ENCODE data around the gene ARID1B.
A peak's percentile ranks its signal among the peaks of the same experiment; 100 is the strongest.

The ARID1B gene

DNA sequence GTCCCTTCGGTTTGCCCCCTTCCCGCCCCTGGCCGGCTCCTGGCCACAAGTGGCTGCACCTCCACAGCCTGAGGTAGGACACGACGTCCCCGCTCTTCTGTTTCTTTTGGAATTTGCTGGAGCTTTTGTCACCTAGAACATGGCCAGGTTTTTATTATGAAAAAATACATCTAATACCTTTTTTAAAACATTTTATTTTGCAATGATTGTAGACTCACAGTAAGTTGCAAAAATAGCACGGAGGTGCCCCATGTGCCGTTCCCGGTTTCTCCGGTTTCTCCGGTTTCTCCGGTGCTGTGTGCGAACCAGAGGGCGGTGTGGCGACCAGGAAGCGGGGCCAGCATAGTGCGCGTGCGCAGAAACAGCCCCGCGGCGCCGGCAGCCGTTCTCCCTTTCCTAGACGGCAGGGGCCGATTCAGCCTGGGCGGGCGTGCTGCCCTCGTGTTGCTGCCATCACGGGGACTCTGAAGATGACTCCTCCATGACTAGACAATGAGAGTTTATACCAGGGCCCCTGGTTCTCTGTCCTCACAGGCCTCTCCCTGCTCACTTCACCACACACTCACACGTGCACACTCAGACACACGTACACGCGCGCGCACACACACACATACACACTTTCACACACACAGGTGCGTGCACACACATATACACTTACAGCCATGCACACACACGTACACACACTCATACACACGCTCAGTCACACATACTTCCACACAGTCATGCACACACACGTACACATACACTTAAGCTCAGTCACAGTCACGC lies 444.1 kb downstream of the ARID1B start:
- DNase-seq: peak; percentile 91

DNA sequence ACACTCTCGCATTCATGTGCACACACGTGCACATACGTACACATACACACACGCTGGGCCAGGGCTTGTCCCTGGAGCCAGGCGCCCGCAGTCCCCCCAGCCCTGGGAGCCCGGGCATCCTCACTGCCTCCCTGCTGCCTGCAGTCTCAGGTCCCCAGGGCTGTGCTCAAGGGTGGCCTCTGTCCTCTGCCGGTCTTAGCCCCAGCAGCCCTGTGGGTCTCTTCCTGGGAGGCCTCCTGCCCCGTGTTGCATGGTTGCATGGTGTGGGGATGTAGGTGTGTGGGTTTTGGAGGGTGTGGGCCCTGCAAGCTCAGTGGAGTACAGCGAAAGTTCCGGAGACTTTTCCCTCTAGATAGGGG lies 444.6 kb downstream of the ARID1B start:
- DNase-seq: no peak

DNA sequence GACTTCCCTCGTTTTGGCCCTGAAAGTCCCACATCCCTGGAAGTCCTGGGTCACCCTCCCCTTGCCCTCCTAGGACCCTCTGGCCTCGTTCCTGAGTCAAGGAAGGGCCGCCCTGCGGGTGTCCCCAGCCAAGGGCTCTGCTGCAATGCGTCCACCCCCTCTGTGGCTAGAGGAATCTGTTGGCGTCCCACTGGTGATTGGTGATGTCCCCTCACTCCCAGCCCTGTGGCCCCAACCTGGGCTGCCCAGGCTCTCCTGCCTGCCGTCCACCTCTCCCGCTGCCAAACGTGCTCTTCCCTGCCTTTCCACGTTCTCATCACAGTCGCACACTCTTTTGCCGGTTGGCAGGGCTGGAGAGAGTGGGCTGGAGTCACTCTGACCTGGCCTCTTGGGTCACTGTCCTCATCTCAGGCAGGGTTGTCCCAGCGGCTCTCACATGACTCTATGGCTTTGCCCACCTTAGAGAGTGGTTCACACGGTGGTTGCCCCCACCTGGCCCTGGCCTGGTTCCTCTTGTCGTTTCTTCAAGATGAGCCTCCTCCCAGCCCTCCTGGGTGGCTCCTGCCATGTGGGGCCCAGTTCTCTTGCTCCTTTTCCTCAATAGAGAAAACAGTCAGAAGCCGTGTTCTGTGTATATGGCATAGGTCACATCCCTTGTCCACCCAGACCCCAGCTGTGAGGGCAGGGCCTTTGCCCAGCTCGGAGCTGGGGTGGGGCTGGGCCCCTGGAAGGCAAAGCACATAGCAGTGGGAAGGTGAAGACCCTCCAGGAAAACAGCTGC lies 445.2 kb downstream of the ARID1B start:
- no peak for DNase-seq

DNA sequence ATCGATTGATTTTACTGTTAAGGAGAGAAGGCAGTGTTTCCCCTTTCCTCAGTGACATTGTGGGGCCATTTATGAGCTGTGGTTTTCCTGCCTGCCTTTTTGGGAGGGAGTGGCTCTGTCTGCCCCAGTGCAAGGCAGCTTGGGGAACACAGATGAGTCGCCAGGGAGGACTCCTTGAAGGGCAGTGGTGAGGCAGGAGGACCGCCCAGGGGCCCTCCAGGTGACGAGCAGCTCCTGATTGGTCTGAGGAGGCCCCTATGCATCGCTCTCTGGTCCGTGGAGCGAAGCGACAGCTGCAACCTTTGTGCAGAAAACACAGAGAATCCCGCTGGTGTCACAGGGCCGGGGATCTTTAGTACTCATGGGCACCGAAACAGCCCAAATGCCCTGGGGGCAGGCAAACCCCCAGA lies 445.8 kb downstream of the ARID1B start:
- no peak for DNase-seq

DNA sequence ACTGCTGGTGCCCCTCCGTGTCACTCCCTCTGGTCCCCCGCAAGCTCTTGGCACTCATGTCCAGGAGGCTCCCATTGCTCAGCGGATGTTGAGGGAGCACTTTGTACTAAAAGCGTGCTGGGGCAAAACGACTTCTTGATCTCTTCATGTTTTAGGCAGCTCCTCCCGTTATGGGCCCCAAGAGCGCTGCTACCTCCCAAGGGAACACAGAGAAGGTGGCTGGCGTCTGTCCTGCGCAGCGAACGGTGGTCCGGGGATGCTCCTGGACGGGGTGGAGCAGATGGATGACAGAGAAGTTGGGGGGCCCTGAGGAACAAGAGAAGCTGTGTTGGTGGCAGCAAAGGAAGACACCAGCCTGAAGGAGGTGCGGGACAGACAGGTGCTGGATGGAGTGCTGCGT lies 446.3 kb downstream of the ARID1B start:
- no peak for DNase-seq

DNA sequence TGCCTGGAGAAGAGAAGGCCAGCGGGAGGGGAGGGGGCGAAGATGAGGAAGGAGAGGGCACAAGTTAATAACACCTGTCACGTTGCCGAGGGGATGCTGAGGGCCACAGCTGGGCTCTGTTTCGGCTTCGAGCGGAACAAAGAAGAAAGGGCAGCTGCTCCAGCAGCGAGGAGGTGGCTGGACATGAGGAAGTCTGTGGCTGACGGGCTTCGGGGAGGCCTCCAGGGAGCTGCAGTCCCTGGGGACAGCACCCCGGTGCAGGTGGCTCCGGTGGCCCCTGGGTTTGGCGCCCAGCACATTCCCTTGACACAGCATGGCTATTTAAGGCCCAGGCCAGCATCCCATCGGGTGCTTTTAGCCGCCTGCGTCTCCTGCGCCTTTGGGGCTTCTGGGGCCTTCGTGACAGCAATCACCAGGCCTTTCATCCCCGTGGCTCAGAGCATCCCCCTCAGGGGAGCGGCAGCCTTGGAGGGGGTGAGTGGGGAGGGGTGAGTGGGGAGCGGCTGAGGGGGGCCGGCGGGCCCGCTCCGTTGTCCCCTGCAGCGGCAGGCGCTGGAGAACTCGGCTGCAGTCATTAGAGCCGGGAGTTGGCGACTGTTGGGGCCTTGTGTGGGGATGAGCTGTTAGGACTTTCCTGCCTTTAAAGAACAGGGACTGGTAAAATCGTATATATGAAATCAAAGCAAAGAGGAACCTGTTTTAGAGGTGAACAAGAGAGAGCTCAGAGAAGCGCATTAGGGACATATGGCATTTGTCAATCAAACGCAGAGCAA lies 447.2 kb downstream of the ARID1B start:
- no peak for DNase-seq

DNA sequence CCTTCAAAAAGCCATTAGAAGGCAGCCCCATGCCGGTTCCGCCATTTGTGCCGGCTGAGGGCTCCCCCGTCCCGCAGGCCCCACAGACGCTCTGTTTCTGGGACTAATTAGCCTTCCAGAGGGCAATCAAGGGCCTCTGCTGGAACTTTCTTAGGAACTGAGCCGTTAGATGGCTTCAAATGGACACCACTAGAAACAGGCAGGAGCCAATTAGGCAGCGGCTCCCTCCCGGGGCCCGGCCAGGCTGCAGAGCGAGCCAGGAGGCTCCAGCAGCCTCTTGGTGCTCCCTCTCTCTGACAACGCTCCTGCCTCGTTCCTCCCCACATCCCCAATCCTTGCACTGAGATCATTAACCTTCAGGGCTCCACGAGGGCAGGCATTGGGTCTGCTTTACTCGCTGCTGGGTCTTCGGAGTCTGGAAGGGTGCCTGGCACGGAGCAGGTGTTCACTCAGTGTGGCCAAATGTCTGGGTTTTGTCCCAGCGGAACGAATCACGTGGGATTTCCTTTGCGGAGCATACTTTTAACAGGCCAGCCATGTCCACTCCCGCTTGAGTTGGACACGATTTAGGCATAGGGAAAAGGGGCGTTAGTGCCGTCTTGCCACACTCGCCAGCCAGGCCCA lies 447.9 kb downstream of the ARID1B start:
- DNase-seq: no peak

DNA sequence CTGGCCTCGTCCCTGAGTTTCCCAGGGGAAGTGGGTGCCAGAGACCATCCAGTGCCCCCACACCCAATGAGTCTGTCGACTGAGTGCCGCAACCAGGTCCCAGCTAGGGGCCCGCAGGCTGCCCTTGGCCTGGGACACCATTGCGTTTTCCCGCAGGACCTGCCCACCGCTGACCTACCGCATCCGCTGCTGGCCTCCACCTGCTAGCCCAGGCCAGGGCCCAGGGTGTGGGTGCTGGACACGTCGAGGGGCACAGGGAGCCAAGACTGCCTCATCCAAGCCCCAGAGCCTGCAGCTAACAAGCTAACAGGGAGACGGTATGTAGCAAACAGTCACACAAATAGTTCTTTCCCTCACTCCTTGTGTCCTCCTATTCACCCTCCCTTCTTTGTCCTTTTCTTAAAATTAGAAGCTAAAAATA lies 448.4 kb downstream of the ARID1B start:
- no peak for DNase-seq

DNA sequence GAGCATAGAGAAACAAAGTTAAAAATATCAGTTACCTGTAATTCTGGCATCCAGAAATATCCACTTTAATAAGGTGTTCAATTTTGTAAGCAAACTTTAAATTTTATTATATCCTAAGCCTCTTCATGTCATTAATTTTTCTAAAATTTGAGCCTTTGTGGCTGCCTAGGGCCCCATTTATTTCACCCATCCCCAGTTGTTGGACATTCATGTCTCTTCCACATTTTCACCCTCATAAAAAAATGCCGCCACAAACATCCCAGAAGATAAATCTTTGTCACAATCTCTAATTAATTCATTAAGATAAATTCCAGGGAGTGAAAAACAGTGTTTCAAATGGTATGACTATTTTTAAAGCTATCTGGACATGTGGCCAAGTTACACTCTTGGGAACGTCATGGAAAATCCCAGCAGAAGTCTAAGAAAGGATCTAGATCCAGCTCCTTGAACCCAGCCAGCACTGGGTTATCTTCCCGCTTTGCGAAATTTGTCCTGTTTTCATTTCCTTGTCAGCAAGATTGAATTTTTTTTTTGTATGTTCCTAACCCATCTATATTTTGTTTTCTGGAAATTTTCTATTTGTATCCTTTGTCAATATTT lies 448.9 kb downstream of the ARID1B start:
- DNase-seq: no peak

DNA sequence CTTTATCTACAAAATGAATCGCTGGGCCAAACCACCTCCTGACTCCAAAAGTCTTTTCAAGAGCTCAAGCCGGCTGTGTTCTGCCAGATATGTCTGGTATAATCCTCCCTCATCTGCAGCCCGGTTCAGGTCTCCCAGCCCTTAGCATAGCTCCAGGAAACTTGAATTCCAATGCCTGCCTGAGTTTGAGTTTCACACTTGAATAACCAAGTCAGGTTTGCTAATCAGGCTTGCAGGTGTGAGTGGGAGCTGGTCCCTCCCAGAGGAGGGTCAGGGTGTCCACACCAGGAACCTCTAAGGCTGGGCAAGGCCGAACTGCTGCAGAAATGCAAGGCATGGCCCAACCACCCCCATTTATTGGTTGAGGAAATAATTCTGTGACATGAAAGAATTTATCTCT lies 449.6 kb downstream of the ARID1B start:
- DNase-seq: no peak

DNA sequence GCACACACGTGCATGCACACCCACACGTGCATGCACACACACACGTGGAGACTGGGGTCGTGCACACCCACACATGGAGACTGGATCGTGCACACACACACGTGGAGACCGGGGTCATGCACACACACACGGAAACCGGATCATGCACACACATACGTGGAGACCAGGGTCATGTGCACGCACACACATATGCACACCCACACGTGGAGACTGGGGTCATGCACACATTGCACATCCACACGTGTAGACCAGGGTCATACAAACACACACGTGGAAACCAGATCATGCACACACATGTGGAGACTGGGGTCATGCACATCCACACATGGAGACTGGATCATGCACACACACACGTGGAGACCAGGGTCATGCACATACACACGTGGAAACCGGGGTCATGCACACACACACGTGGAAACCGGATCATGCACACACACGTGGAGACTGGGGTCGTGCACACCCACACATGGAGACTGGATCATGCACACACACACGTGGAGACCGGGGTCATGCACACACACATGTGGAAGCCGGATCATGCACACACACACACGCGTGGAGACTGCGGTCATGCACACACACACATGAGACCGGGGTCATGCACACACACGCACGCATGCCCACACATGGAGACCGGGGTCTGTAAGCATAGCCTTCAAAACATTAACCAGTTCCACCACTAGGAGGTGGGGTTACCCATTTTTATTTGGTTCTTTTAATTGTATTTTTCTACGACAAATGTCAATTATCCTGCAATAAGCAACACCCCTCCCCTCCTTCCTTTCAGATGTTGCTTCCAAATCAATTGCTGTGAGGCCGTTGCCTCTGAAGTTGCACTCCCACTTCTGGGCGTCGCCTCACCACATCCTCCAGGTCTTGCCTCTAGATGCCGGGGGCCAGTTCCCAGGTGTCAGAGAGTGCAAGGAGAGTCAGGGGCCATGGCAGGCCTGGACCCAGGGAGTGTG lies 450.3 kb downstream of the ARID1B start:
- DNase-seq: peak; percentile 25

DNA sequence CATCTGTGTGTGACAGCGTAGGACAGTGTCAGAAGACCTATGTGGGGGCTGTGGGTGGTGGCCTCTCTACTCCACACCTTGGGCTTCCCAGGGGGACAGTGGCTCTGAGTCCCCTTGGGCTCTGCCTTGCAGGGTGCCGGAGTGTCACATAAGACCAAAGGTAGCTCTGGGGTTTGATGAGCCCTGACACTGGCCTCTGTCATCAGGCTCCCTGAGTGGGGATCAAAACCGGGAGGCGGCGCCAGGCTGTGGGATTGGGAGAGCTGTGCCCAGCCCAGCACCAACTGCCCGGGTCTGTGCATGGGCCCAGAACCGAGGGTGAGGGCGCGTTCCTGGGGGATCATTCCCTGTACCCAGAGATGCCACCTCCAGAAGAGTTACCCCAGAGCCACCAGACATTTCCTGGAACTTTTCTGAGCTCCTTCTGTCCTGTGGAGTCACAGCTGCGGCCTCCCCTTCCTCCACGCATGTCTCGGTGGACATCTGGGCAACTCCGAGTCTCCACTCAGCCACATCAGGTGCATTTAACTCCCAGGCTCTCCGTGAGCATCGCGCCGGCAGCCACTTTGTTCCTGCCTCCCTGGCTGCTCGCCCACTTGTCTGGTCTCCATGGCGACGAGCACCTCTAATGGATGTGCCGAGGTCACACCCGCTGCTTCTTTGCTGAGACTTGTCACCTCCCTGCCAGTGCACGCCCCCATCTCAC lies 451.4 kb downstream of the ARID1B start:
- peak; percentile 100 for DNase-seq

DNA sequence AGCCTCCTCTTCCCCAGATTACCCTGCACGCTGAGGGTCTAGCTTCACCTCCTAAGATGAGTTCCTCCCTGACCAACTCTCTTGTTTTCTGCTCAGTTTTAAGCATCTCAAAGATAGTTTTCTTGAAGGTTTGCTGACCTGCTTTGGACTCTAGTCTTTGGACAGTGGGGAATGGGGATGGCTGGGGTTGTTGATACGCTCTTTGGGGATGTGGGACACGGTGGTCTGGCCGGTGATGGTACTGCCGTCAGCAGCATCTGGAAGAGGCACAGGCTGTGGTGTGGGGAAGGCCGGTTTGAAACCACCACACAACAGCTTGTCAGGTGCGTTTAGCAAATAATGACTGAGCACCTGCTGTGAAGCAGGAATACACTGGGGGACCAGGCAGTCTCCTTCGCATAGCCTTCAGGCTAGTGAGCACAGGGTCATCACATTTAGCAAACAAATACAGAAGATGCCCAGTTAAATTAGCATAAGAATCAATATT lies 452.0 kb downstream of the ARID1B start:
- DNase-seq: peak; percentile 76

DNA sequence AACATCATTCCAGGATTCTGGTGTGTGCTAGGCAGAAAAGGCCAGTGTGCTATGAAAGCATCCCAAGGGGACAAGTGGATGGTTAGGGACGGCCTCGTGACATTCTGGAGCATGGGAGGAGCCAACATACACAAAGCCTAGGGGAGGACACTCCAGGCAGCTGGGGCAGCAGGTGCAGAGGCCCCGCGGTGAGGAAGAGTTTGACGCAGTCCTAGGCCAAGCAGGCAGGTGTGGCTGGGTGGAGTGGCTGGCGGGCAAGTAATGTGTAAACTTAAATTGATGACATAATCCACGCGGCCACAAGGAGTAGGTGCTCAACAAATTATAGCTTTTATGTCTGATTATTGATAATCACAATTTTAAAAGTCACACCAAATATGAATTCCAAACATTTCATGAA lies 452.5 kb downstream of the ARID1B start:
- peak; percentile 99 for DNase-seq

DNA sequence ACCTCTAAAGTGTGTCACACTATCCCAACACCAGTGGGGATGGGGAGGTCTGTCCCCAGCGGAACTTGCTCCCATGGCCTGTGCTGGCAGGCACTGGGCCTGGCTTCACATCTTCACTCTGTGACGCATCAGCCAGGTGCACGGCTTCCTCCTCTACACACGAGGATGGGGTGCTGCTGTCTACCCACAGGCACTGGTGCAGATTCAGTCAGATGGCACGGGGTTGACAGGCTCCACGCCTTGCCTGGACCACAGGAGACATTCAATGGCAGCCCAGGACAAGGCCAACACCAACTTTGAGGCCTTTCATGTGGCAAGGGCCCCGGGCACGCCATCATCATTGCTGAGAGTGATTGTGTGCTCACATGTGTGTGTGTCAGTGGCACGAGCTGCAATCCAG lies 453.7 kb downstream of the ARID1B start:
- no peak for DNase-seq

DNA sequence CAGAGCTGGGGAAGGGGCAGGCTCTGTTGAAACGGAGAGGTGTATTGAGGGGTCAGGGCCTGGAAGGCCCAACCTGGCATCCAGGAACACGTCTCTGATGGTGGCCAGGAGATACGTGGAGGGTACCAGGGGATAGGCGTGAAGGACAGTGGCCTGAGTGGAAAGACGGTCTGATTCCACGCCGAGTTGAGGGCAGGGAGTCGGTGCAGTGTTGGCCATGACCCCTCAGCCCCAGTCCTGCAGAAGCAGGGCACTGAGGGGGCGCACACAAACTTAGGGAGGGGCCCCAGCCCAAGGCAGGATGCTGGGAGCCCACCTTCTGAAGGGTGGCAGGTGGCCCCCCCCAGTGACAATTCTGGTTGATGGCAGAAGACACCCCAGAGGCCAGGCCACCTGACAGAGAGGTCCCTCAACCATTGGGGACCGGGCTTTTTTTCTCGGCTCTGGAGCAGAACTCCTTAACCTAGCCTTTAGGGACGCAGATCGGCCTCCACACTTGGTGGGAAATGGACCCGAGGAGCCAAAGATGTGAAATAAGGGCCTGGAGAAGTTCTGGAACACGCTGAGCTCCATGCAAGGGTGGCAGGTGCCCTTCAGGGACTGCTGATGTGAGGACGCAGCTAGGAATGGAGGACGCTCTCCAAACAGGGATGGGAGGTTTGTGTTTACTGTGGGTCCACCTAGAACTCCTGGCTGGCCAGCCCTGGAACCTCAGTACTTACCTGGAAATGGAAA lies 455.1 kb downstream of the ARID1B start:
- no peak for DNase-seq

DNA sequence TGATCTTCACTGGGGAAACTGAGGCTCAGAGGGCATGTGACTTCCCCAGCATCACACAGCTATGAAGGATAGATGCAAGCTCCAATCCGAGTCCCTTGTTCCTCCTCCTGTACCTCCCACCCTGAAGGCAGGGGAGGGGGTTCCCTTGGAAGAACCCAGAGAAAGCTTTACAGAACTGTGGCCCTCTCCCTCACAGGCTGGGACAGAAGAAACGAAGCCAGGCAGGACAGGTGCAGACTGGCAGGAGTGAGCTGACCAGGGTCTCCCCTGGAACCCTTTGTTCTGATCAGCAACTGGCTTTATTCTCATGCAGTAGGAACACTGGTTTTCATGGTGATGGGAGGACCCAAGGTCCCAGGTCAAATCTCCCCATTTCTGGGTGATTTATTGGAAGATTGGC lies 456.0 kb downstream of the ARID1B start:
- DNase-seq: no peak

DNA sequence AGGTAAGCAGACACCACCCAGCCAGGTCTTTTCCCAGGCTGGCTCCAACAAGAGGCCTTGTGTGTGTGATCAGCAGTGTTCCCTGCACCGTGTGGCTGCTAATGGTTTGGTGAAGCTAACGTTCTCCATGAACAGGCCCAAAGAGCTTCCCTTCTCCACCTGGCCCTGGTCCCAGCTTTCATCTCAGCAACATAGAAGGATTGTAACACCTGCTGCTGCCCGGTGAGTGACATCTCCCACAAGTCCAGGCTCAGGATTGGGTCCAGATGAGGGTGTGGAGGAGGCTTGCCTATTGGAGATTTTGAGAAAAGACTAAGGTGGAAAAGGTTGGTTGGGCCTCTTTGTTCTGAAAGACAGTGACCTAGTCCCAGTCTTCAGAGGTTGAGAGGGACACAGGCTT lies 456.5 kb downstream of the ARID1B start:
- peak; percentile 31 for DNase-seq

DNA sequence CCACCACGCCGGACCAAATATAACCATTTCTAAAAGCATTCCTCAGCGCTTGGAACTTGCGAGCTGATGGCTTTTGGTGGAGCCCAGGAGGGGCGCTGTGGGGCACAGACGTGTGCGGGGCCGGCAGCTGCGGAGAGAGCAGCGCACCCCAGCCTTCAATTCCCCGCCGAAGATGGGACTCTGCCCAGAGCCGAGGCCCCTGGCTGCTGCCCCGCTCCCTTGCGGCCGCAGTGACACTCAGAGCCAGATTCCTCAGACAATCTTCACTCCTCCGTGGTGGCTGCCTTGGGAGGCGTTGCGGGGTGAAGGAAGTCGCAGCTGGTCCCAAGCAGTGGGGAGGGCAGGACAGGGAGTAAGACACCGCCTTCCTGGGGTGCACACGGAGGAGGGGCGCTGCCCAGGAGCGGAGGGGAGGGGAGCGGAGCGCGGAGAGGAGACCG lies 458.4 kb downstream of the ARID1B start:
- no peak for DNase-seq
